GM06990 (cell line): ENCODE data around the gene AMPD3.

Source experiments
- DNase-seq: peaks from one replicate; pipeline ENCODE4 v3.0.0-alpha.2; 2011; ENCODE audit not compliant: insufficient read length; ENCODE audit errors: extremely low read depth
- H3K27me3 ChIP-seq: replicated peaks from 2 replicates; pipeline ENCODE4 v1.6.0; 2011; ENCODE audit warnings: low read length; ENCODE audit not compliant: control insufficient read depth, insufficient read depth
- H3K36me3 ChIP-seq: 2 replicates; pipeline ENCODE4 v1.5.1; 2011; ENCODE audit warnings: low read length; ENCODE audit not compliant: control insufficient read depth, insufficient read depth
- H3K4me3 ChIP-seq: replicated peaks from 2 replicates; pipeline ENCODE4 v1.5.1; 2011; ENCODE audit warnings: low read depth, mild to moderate bottlenecking, control low read depth, low read length
- CTCF ChIP-seq: IDR thresholded peaks from 2 replicates; pipeline ENCODE4 v1.5.1; 2011; ENCODE audit warnings: low read length, control low read depth, mild to moderate bottlenecking, inconsistent platforms; ENCODE audit not compliant: insufficient read depth, poor library complexity, severe bottlenecking

AMPD3 gene

GRCh38 chr11:10502065-10502680, 47.1 kb downstream of the AMPD3 start:
- TF ChIP-seq CTCF = no peak
- Histone ChIP-seq H3K36me3 (peaks cover 43% of the 10 kb centered on the region), H3K27me3 (no peaks in the 10 kb centered on the region), H3K4me3 (no peak overlapping the region)
- no peak for DNase-seq

- no peak for DNase-seq
- Histone ChIP-seq H3K36me3 (peaks cover 41% of the 10 kb centered on the region), H3K4me3 (no peak overlapping the region), H3K27me3 (no peaks in the 10 kb centered on the region)
- no peak for TF ChIP-seq CTCF
These were observed 47.7 kb downstream of the AMPD3 start for GRCh38 chr11:10502770-10503169.

GRCh38 chr11:10503221-10503620, 48.2 kb downstream of the AMPD3 start:
- TF ChIP-seq CTCF = no peak
- no peak overlapping the region for H3K4me3 ChIP-seq
- no peak for DNase-seq
- no peaks in the 10 kb centered on the region for H3K27me3 ChIP-seq
- H3K36me3 ChIP-seq = peaks cover 37% of the 10 kb centered on the region

GRCh38 chr11:10503777-10504480, 48.9 kb downstream of the AMPD3 start:
- H3K4me3 ChIP-seq = no peak overlapping the region
- no peaks in the 10 kb centered on the region for H3K27me3 ChIP-seq
- H3K36me3 ChIP-seq = peaks cover 34% of the 10 kb centered on the region
- no peak for TF ChIP-seq CTCF
- DNase-seq = no peak

GRCh38 chr11:10504490-10504889, 49.4 kb downstream of the AMPD3 start:
- Histone ChIP-seq H3K27me3 (no peaks in the 10 kb centered on the region), H3K36me3 (peaks cover 33% of the 10 kb centered on the region), H3K4me3 (no peak overlapping the region)
- TF ChIP-seq CTCF = no peak
- DNase-seq = no peak
